H1 (cell line): ENCODE data around the gene MFSD6L. TPM values are rescaled to one million over a fixed set of nuclear protein-coding genes. Genes with fewer than 3 reads are reported as not detected.

ENCODE experiments used
- CTCF ChIA-PET: fragments of 300-600 bp; sonication (Branson Sonifier 250); formaldehyde crosslinking; loops from one replicate; lab custom pipeline; 2021; ENCODE audit not compliant: partially characterized antibody; lab: Charles Lee
- POLR2A ChIA-PET: fragments of 300-600 bp; sonication (Branson Sonifier 250); formaldehyde crosslinking; loops from one replicate; lab custom pipeline; 2021; ENCODE audit warnings: inconsistent platforms; ENCODE audit not compliant: partially characterized antibody; lab: Charles Lee
- DNase-seq, 2 experiments: peaks; one replicate each; pipeline versions ENCODE4 v3.0.0 to v3.0.0-alpha.2; 2010 to 2022; ENCODE audit warnings: low spot score in 2 of 2, low read depth in 1 of 2, mixed read lengths in 1 of 2
- FAIRE-seq: peaks from 2 replicates; lab custom pipeline; 2011; peaks lifted over from hg19 to GRCh38; lab: Jason Lieb, UNC
- H2AFZ ChIP-seq: 2 replicates; pipeline ENCODE4 v1.8.1; 2012; ENCODE audit warnings: low read length, inconsistent platforms
- H2AK5ac ChIP-seq: 2 replicates; pipeline ENCODE4 v1.6.1; 2013; ENCODE audit warnings: low read depth, low read length
- H2BK120ac ChIP-seq: replicated peaks from 2 replicates; pipeline ENCODE3; 2013; ENCODE audit warnings: low read depth, low read length, inconsistent platforms
- H2BK12ac ChIP-seq: 2 replicates; pipeline ENCODE4 v1.6.1; 2013; ENCODE audit warnings: low read depth, low read length
- H2BK15ac ChIP-seq: 2 replicates; pipeline ENCODE4 v1.6.1; 2013; ENCODE audit warnings: low read length
- H2BK20ac ChIP-seq: 2 replicates; pipeline ENCODE4 v1.6.1; 2013; ENCODE audit warnings: low read length
- H2BK5ac ChIP-seq: 2 replicates; pipeline ENCODE4 v1.6.1; 2013; ENCODE audit warnings: low read depth, low read length
- H3K14ac ChIP-seq: 2 replicates; pipeline ENCODE4 v1.6.1; 2013; ENCODE audit warnings: inconsistent platforms; ENCODE audit not compliant: insufficient read length
- H3K18ac ChIP-seq: 2 replicates; pipeline ENCODE4 v1.6.1; 2013; ENCODE audit warnings: low read length; ENCODE audit errors: extremely low read depth
- H3K23ac ChIP-seq: 2 replicates; pipeline ENCODE4 v1.6.1; 2013; ENCODE audit warnings: inconsistent platforms; ENCODE audit not compliant: insufficient read length
- H3K23me2 ChIP-seq: 2 replicates; pipeline ENCODE4 v1.6.1; 2013; ENCODE audit warnings: low read depth, low read length
- H3K27ac ChIP-seq: 2 replicates; pipeline ENCODE4 v1.6.1; 2011; ENCODE audit warnings: low read depth, low read length, inconsistent platforms
- H3K27me3 ChIP-seq, 4 experiments: replicated peaks in 1 of 4; 1 replicate in 1 of 4; 2 replicates in 3 of 4; pipeline versions ENCODE4 v1.6.1 to v1.8.1; 2011 to 2013; ENCODE audit warnings: low read length in 3 of 4, mild to moderate bottlenecking in 3 of 4, inconsistent platforms in 2 of 4, mixed read lengths in 2 of 4, moderate library complexity in 1 of 4; ENCODE audit not compliant: control insufficient read depth in 3 of 4, insufficient read depth in 3 of 4; ENCODE audit errors: extremely low read depth in 1 of 4
- H3K36me3 ChIP-seq, 4 experiments: 2 replicates each; pipeline versions ENCODE4 v1.6.1 to v1.8.1; 2011 to 2013; ENCODE audit warnings: mild to moderate bottlenecking in 4 of 4, low read length in 3 of 4, moderate library complexity in 2 of 4, control low read depth in 1 of 4, inconsistent platforms in 1 of 4; ENCODE audit not compliant: insufficient read depth in 4 of 4, control insufficient read depth in 2 of 4
- H3K4ac ChIP-seq: replicated peaks from 2 replicates; pipeline ENCODE3; 2013; ENCODE audit warnings: low read length, low read depth, mixed read lengths, inconsistent platforms; ENCODE audit not compliant: insufficient read length
- H3K4me1 ChIP-seq, 4 experiments: replicated peaks in 1 of 4; 1 replicate in 1 of 4; 2 replicates in 3 of 4; pipeline versions ENCODE4 v1.6.1 to v1.8.1; 2011 to 2013; ENCODE audit warnings: low read length in 3 of 4, inconsistent platforms in 2 of 4, mixed read lengths in 1 of 4; ENCODE audit not compliant: insufficient read depth in 4 of 4, control insufficient read depth in 3 of 4
- H3K4me2 ChIP-seq, 2 experiments: 2 replicates each; pipeline versions ENCODE4 v1.6.1 to v1.8.1; 2011 to 2013; ENCODE audit warnings: low read depth in 2 of 2, low read length in 2 of 2, control low read depth in 1 of 2, inconsistent platforms in 1 of 2, mild to moderate bottlenecking in 1 of 2; ENCODE audit not compliant: insufficient read depth in 1 of 2
- H3K4me3 ChIP-seq, 4 experiments: fragments of 200-600, 300-600 bp in 1 of 4; sonication (generic), shearing (Covaris generic), sonication (Bioruptor Twin) in 1 of 4; 2 replicates each; pipeline versions ENCODE4 v1.5.1 to v1.8.1; 2011 to 2016; ENCODE audit warnings: low read length in 4 of 4, low read depth in 3 of 4, control low read depth in 2 of 4, inconsistent platforms in 2 of 4, mild to moderate bottlenecking in 2 of 4, mixed read lengths in 1 of 4, moderate library complexity in 1 of 4; ENCODE audit not compliant: insufficient read depth in 2 of 4; ENCODE audit errors: extremely low read depth in 1 of 4
- H3K56ac ChIP-seq: replicated peaks from 2 replicates; pipeline ENCODE3; 2013; ENCODE audit warnings: low read depth, mild to moderate bottlenecking, mixed read lengths, low read length, inconsistent platforms; ENCODE audit not compliant: insufficient read length
- H3K79me1 ChIP-seq: 2 replicates; pipeline ENCODE4 v1.6.1; 2013; ENCODE audit warnings: low read depth, low read length, control low read depth
- H3K79me2 ChIP-seq, 2 experiments: 2 replicates each; pipeline versions ENCODE4 v1.6.1 to v1.8.1; 2012 to 2013; ENCODE audit warnings: low read length in 2 of 2, mild to moderate bottlenecking in 2 of 2, inconsistent platforms in 1 of 2; ENCODE audit not compliant: insufficient read depth in 2 of 2, control insufficient read depth in 1 of 2
- H3K9ac ChIP-seq, 4 experiments: replicated peaks in 1 of 4; 1 replicate in 1 of 4; 2 replicates in 3 of 4; pipeline versions ENCODE4 v1.6.1 to v1.8.1; 2011 to 2013; ENCODE audit warnings: low read depth in 3 of 4, low read length in 3 of 4, control low read depth in 2 of 4, mild to moderate bottlenecking in 2 of 4, moderate library complexity in 2 of 4, inconsistent platforms in 1 of 4; ENCODE audit errors: extremely low read depth in 1 of 4
- H3K9me3 ChIP-seq, 2 experiments: 2 replicates each; pipeline versions ENCODE4 v1.6.1 to v1.8.1; 2012 to 2013; ENCODE audit warnings: mild to moderate bottlenecking in 2 of 2, moderate library complexity in 2 of 2, control low read depth in 1 of 2, inconsistent platforms in 1 of 2, low read depth in 1 of 2, low read length in 1 of 2, mixed read lengths in 1 of 2; ENCODE audit not compliant: insufficient read depth in 2 of 2
- H4K20me1 ChIP-seq, 2 experiments: replicated peaks in 1 of 2; 2 replicates each; pipeline versions ENCODE3 to v1.8.1; 2011 to 2013; ENCODE audit warnings: inconsistent platforms in 2 of 2, low read length in 2 of 2, mild to moderate bottlenecking in 1 of 2; ENCODE audit not compliant: insufficient read depth in 2 of 2, control insufficient read depth in 1 of 2
- H4K5ac ChIP-seq: 2 replicates; pipeline ENCODE4 v1.6.1; 2013; ENCODE audit warnings: low read length, low read depth, mixed read lengths, inconsistent platforms; ENCODE audit not compliant: insufficient read length
- H4K8ac ChIP-seq: 2 replicates; pipeline ENCODE4 v1.8.0; 2013; ENCODE audit warnings: mild to moderate bottlenecking, moderate library complexity, low read length, inconsistent platforms; ENCODE audit not compliant: insufficient read depth; ENCODE audit errors: extremely low read depth
- H4K91ac ChIP-seq: replicated peaks from 2 replicates; pipeline ENCODE3; 2013; ENCODE audit warnings: low read length, mixed read lengths, inconsistent platforms; ENCODE audit not compliant: insufficient read length
- KDM5A ChIP-seq: fragments of 200-600 bp; IDR thresholded peaks from 2 replicates; pipeline ENCODE4 v1.7.1; 2012; ENCODE audit warnings: mild to moderate bottlenecking, low read length, inconsistent platforms, mixed read lengths
- RNF2 ChIP-seq: fragments of 200-900, 300-1000 bp; sonication (generic); IDR thresholded peaks from 2 replicates; pipeline ENCODE4 v1.7.1; 2016; ENCODE audit warnings: borderline replicate concordance, low read depth, mild to moderate bottlenecking, antibody characterized with exemption, low read length; ENCODE audit not compliant: poor library complexity, severe bottlenecking; ENCODE audit errors: missing control alignments
- TBP ChIP-seq: IDR thresholded peaks from 2 replicates; pipeline ENCODE4 v1.6.1; 2011; ENCODE audit warnings: low read depth, low read length, improper control_type of control experiment
- WGBS, 2 experiments: shearing (Covaris generic) in 1 of 2; methylation state at CpG; one replicate each; pipeline versions ENCODE4 v1.1.6 to v1.1.7; 2013 to 2015; ENCODE audit warnings: low lambda C conversion rate in 2 of 2, mixed read lengths in 2 of 2, inconsistent platforms in 1 of 2, low coverage in 1 of 2, missing lambda C conversion rate in 1 of 2; ENCODE audit not compliant: insufficient replicate concordance in 2 of 2, insufficient coverage in 1 of 2, insufficient read length in 1 of 2; ENCODE audit errors: extremely low coverage in 1 of 2, missing lambda C conversion rate in 1 of 2; 5-methylcytosine and 5-hydroxymethylcytosine counted together
- polyA plus RNA-seq, 7 experiments: library from polyadenylated mRNA; depleted of rRNA in 3 of 7; stranded (reverse) in 5 of 7; unstranded in 2 of 7; fragments of >200 nt in 5 of 7; fragments of 200-250 nt in 2 of 7; gene quantifications; 1 replicate in 5 of 7; 2 replicates in 1 of 7; 4 replicates in 1 of 7; pipeline versions ENCODE4 v1.2.1 to v1.2.3, GENCODE V29; 2011 to 2013; ENCODE audit warnings: missing spikeins in 2 of 7, mixed read lengths in 2 of 7
- total RNA-seq: library from RNA; stranded (reverse); fragmentation: NEBNext Ultra II Directional; extraction: Animal tissue kit (Norgen Biotek cat#: 25700); gene quantifications from 2 replicates; pipeline ENCODE4 v1.2.1, GENCODE V29; 2021

The MFSD6L gene
- total and polyA plus RNA-seq, 2 of the 8 experiments (the other 6 are each of a cell fraction or from before 2014, with no cell fraction given), result 2.6 to 2.7 TPM

DNA sequence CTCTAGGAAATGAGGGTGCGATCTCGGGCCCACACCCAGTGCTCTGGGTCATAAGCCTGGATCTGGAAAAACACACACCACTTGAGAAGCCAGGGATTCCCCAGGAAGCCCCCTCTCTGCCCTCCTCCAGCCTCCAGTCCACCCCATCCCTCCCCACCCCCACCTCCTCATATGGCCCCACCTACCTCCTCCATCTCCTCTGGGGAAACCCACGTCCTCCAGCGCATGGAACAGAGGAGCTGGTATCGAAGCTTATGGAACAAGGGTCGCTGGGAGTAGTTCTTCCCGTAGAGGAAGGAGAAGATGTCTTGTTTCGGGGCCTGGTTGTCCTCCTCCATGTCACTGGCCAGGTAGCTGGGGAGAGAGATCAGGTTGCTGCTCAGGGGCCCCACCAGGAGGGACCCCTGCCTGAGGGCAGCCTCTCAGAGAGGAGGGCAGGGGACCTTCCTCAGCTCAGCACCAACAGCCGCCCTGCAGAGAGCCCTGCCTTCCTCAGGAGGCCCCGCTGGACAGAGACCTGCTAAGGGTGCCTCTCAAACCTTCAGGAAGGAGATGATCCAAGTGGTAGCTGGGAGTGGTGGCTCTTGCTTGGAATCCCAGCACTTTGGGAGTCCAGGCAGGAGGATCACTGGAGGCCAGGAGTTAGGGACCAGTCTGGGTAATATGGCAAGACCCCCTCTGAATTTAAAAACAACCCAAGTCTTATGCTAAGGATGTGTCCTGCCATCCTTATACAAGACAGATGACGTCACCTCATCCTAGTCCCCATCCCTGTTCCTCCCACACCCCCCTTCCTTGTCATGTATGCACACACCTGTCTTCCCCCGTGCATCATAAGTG, 45.8 kb downstream of the MFSD6L start:
- no peak overlapping the region for H3K18ac ChIP-seq
- no peak overlapping the region for H2BK120ac ChIP-seq
- WGBS, 2 experiments, result 95% methylated on average over 9 of the region's 12 CpGs; no CpG with 5 or more reads in 1 of the 2 experiments
- TF ChIP-seq KDM5A (no peak), TBP (no peak), RNF2 (no peak)
- no peak overlapping the region for H2BK20ac ChIP-seq
- FAIRE-seq (no peak), DNase-seq (peak in 1 of 2 experiments; percentile 43)
- no peaks in the 10 kb centered on the region for H4K20me1 ChIP-seq
- H4K5ac ChIP-seq, result no peak overlapping the region
- H3K36me3 ChIP-seq, result no peaks in the 10 kb centered on the region
- H3K23ac ChIP-seq, result no peak overlapping the region
- ChIA-PET POLR2A (no interaction called here), CTCF (interaction anchor here (0.6 to 3.3 kb wide), 10 partner anchors 13 to 328 kb away, joined by 3 to 32 read pairs (median 4); no protein-coding TSS in a partner anchor)
- H3K9me3 ChIP-seq, result no peaks in the 10 kb centered on the region
- H3K4ac ChIP-seq, result no peak overlapping the region
- H3K14ac ChIP-seq, result no peak overlapping the region
- H3K4me2 ChIP-seq, result no peak overlapping the region
- H2BK12ac ChIP-seq, result no peak overlapping the region
- no peak overlapping the region for H2AK5ac ChIP-seq
- H4K91ac ChIP-seq, result no peak overlapping the region
- no peak overlapping the region for H3K4me3 ChIP-seq
- no peak overlapping the region for H3K27ac ChIP-seq
- no peak overlapping the region for H2BK5ac ChIP-seq
- H3K9ac ChIP-seq, result no peak overlapping the region
- H3K79me2 ChIP-seq, result no peaks in the 10 kb centered on the region
- no peaks in the 10 kb centered on the region for H3K27me3 ChIP-seq
- no peak overlapping the region for H2BK15ac ChIP-seq
- H4K8ac ChIP-seq, result no peak overlapping the region
- H3K79me1 ChIP-seq, result no peaks in the 10 kb centered on the region
- 0 out of 7 replicates have a peak, but pooled peaks cover 0 to 2% (median 0%) of the 10 kb centered on the region in 4 experiments for H3K4me1 ChIP-seq
- H3K23me2 ChIP-seq, result no peaks in the 10 kb centered on the region
- no peak overlapping the region for H2AFZ ChIP-seq
- no peak overlapping the region for H3K56ac ChIP-seq
